HG02798 (cell line): ENCODE measurements around the gene SKAP1.
A peak's percentile ranks its signal among the peaks of the same experiment; 100 is the strongest.
"Not testable (repeated sequence)": the region's sequence is repeated elsewhere in the genome, so short reads cannot be mapped to it uniquely, and the experiment has no call there.

Experiments used
- ATAC-seq: cut with Tn5 transposase; IDR thresholded peaks from one replicate; pipeline ENCODE4 v1.9.1; 2021; ENCODE audit warnings: mild to moderate bottlenecking; ENCODE audit not compliant: unreplicated experiment, poor library complexity

The SKAP1 gene

GRCh38 chr17:48253975-48254374, 176.0 kb downstream of the SKAP1 start:
- ATAC-seq = no peak

- no peak for ATAC-seq
Measured at GRCh38 chr17:48251950-48252349, 178.1 kb downstream of the SKAP1 start.

- ATAC-seq = no peak
Measured at GRCh38 chr17:48250949-48251348, 179.1 kb downstream of the SKAP1 start.

- not testable (repeated sequence) for ATAC-seq
Measured at GRCh38 chr17:48250059-48250458, 180.0 kb downstream of the SKAP1 start.

- ATAC-seq = no peak
Measured at GRCh38 chr17:48247603-48248002, 182.4 kb downstream of the SKAP1 start.

DNA sequence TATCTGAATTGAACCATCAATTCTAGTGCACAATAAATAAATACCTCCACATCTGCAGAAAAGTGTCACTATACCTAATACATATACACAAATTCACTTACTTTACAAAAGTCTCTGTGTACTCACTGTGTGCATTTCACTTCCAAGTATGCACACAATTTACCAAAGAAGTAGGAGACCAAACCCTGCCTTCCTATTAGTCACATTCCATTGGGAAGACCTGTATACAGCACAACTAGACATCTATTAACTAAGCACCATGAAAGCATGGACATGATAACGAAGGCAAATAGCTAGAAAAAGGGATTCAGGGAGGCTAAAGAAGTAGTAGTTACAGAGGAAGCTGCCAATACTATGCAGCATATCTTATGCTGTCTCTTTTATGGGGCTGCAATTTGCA, 183.0 kb downstream of the SKAP1 start:
- no peak for ATAC-seq

DNA sequence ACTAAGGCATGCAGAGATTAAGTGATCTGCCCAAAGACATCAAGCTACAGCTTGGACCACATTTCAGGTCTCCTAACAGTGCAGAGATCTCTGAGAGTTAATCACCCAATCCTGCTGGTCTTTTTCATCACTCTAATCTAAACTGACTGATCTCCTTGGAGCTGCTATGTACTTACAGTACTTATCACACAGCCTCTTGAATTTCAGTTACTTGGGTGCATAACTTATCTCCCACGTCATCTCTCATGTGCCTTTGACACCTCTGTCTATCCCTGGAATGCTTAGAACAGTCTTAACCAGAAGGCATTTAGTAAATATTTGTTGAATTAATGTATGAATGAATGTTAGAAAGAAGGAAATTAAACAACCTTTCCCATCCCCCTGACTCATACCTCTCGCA, 183.4 kb downstream of the SKAP1 start:
- no peak for ATAC-seq

DNA sequence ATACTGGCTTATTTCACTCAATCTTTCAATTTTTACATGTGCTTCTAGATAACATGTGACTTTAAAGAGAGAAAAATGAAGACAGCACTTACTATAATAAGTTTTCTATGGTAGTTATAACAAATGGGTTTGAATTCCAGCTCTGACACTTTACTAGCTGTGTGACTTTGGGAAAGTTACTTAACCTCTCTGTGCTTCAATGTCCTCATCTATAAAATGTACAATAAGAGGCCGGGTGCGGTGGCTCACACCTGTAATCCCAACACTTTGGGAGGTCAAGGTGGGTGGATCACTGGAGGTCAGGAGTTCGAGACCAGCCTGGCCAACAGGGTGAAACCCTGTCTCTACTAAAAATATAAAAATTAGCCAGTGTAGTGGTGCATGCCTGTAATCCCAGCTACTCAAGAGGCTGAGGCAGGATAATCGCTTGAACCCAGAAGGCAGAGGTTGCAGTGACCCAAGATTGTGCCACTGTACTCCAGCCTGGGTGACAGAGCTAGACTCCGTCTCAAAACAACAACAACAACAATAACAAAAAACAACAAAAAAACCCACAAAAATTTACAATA, 184.5 kb downstream of the SKAP1 start:
- not testable (repeated sequence) for ATAC-seq

DNA sequence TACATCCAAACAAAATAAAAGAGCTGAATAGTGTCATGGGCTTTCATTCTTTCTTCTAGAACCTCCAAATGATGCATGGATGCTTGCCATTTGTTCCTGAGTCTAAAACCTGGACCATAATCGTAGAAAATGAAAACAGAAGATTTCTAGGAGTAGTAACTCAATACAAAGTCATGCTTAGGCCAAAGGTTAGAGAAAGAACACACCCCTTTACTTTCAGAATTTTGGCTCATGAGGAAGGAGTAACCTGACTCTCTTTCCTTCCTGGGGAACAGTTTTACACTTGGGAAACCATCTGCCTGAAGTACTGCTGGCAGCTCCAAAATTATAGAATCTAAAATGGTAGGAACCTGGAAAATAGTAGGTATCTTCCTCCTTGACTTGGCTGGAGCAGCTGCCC, 185.2 kb downstream of the SKAP1 start:
- ATAC-seq = no peak

DNA sequence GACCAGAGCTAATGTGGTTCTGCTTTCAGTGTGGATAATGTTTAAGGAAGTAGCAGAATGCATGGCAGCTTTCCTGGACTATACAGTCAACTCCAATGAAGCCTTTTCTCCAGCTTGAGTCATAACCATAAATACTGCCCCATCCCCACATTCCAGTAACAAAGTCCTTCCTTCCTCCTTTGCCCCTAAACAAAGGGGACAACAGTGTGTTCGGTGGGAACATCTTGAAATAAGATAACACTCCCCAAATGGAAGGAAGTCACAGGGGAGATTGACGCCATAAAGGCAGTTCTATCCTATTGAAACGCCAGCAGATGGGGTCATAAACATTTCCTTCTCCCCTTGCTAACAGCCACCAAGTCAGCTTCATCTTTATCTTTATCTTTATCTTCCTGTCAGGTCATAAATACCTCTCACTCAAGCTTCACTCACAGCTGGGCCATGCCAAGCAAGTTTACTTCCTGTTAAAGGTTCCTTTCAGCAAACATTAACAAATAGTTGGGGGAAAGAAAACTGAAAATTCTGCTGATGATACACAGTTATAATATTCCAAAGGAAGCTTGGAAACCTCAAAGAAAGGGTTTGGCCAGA, 185.8 kb downstream of the SKAP1 start:
- ATAC-seq = no peak

GRCh38 chr17:48241770-48242497, 188.1 kb downstream of the SKAP1 start:
- no peak for ATAC-seq

- ATAC-seq = peak; percentile 85
Measured at GRCh38 chr17:48241131-48241591, 188.9 kb downstream of the SKAP1 start.

GRCh38 chr17:48240562-48241130, 189.4 kb downstream of the SKAP1 start:
- ATAC-seq = peak; percentile 15

GRCh38 chr17:48240122-48240521, 189.9 kb downstream of the SKAP1 start:
- ATAC-seq = no peak

DNA sequence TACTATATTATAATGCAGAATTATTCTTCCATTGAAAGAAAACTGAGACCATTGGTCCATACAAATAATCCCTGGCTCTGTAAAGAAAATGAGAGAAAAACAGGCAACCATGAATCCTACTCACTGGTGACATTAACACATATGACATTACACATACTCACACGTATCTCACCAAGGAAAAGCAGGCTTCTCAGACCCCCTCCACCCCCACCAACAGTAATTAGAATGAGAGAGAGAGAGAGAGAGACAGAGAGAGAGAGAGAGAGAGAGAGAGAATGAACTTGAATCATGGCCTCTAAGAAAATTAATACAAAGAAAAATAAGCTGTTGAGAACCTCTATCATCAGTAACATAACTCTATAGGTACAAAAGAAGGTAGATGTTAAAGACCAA, 190.4 kb downstream of the SKAP1 start:
- no peak for ATAC-seq

DNA sequence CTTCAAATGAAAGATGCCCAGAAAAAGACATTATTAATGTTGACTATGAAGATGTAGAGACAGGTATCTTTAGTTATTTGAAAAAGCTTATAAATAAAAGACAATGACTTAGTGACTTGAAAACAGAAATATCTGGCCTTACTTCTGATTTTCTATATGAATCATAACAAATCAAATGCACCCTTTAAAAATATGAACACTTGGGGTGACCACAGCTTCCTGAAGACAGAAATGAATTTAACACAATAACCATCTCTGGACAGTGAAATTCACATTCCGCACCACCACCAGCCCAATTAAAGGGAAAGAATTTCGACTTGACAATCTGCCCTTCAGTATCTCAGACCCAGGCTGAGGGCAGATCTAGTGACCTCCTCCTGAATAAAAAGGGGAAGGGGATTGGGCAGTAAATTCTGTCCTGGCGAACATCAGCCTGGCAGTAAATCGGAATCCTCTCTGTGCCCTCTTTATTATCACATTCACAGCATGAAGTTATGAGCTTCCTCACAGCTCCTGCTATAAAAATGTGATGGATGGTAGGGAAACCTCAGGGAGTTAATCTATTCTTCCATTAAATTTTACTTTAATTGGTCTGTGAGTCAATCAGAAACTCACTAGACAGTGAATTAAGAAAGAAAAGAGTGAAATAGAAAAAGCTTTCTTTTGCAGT, 190.9 kb downstream of the SKAP1 start:
- no peak for ATAC-seq

DNA sequence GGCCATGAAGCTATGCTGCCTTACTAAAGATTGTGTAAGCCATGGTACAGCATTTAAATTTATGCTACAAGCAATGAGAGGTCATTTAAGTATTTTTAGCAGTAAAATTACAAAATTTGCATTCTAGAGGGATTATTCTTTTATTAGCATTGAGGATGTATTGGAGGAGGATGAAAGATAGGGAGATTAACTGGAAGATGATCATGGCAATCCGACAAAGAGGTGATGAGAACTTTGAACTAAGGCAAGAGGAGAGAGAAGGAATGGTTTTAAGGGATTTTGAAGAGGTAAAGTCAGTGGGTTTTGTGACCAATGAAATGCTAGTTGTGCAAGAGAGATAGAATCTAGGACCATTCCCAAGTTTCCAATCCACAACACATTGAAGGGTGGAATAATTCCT, 192.6 kb downstream of the SKAP1 start:
- no peak for ATAC-seq

GRCh38 chr17:48236681-48237134, 193.3 kb downstream of the SKAP1 start:
- ATAC-seq = no peak

DNA sequence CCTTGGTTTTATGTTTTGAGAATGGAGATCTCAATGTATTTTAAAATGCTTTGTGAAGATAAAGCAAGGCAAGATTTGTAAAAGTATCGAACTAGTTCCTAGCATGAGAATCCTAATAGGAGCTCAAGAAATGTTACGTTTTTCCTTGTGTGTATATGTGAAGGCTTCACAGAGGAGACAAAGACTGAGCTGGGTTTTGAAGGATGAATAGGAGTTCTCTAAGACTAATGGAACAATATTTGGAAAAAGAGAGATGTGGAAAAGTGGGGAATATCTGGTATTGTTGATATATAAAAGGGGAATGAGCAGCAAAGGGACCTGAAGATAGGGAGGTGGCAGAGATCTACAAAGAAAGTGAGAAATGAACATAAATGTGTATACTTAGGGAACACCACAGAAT, 195.1 kb downstream of the SKAP1 start:
- ATAC-seq = no peak

- no peak for ATAC-seq
Measured at GRCh38 chr17:48231995-48232959, 197.7 kb downstream of the SKAP1 start.
